SH-SY5Y (cell line): ENCODE results near the gene JOSD2.

Experiments used
- GATA2 ChIP-seq: IDR thresholded peaks from 2 replicates; pipeline ENCODE4 v1.6.1; 2011; ENCODE audit warnings: mild to moderate bottlenecking, low read depth, low read length
- GATA3 ChIP-seq: IDR thresholded peaks from 2 replicates; pipeline ENCODE4 v1.6.1; 2011; ENCODE audit warnings: low read depth, mild to moderate bottlenecking, low read length, moderate library complexity

DNA sequence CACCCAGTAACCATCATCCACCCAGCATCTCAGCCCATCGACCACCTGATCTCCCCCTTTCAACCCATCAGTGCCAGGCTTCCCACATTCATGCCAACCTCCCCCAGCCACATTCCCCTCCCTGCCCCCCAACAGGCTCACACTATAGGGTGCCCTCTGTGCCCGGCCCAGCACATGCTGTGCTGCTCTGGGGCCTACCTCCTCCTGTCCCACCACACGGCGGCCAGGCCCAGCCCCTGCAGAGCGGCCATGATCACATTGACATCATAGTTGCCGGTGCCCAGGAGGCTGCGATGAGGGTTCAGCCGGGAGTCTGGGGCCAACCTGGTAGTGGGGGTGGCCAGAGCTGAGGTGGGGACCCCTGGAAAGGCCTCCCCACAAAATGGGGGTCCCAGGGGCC, 3.6 kb downstream of the JOSD2 start:
- TF ChIP-seq GATA3 (no peak), GATA2 (no peak)
